Type B pancreatic cell (in vitro differentiated cells): ENCODE results near the gene EPB41L2. TPM values are rescaled to one million over a fixed set of nuclear protein-coding genes. Genes with fewer than 3 reads are reported as not detected.

Experiments
- DNase-seq: peaks from one replicate; pipeline ENCODE4 v3.0.0; 2021; ENCODE audit warnings: mixed read lengths; ENCODE audit not compliant: unreplicated experiment; ENCODE audit errors: extremely low spot score
- H3K27ac Mint-ChIP-seq: 2 replicates; pipeline ENCODE4 v1.8.0; 2021; ENCODE audit warnings: mild to moderate bottlenecking, mixed read lengths
- H3K27me3 Mint-ChIP-seq: 2 replicates; pipeline ENCODE4 v1.8.0; 2021; ENCODE audit warnings: mixed read lengths
- H3K36me3 Mint-ChIP-seq: 2 replicates; pipeline ENCODE4 v1.8.0; 2021; ENCODE audit warnings: mixed read lengths
- H3K4me1 Mint-ChIP-seq: one replicate; pipeline ENCODE4 v1.8.0; 2021; ENCODE audit warnings: mixed read lengths; ENCODE audit not compliant: unreplicated experiment
- H3K4me3 Mint-ChIP-seq: 2 replicates; pipeline ENCODE4 v1.8.0; 2021; ENCODE audit warnings: mild to moderate bottlenecking, mixed read lengths
- H3K9me3 Mint-ChIP-seq: 2 replicates; pipeline ENCODE4 v1.8.0; 2021; ENCODE audit warnings: mixed read lengths
- total RNA-seq: library from RNA; stranded (reverse); gene quantifications from 2 replicates; pipeline ENCODE4 v1.2.1, GENCODE V29; 2021; ENCODE audit warnings: low replicate concordance
- TF ChIP-seq, protein P1 (sequence below): fragments of 200-600 bp; sonication (generic); conservative IDR thresholded peaks from 2 replicates; pipeline ENCODE4 v1.5.0; 2021; ENCODE audit warnings: antibody characterized with exemption, mild to moderate bottlenecking

The EPB41L2 gene
- total RNA-seq, 1 donor from 2014 or later, result 74.8 TPM

DNA sequence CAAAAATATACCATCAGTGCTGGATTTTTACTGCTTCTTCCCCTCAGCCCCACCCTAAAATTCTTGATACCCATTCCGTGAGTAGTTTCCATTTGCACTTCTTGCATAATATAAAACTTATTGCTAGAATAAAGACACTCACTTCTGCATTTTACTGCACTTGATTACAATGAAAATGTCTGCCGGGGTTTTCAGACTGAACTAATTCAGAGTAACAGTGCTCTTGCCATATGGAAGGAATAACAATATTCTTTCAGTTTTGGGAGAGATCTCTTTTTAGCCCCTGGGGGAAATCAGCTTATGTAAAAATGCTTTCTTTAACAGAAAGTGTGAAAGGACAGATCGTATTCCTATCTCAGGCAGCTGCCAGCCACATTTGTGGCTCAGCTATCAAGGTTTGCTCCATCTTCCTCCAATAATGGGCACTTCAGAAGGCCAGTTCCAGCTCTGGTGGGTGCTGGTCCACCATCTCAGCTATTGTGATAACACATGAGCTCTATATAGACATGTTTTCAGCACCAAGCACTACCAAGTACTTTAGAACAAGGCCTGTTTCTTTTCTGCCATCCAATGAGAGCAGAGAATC is 226.9 kb downstream of the EPB41L2 start:
- H3K4me1 Mint-ChIP-seq, result peaks cover 4% of the 10 kb centered on the region
- TF ChIP-seq, protein P1, sequence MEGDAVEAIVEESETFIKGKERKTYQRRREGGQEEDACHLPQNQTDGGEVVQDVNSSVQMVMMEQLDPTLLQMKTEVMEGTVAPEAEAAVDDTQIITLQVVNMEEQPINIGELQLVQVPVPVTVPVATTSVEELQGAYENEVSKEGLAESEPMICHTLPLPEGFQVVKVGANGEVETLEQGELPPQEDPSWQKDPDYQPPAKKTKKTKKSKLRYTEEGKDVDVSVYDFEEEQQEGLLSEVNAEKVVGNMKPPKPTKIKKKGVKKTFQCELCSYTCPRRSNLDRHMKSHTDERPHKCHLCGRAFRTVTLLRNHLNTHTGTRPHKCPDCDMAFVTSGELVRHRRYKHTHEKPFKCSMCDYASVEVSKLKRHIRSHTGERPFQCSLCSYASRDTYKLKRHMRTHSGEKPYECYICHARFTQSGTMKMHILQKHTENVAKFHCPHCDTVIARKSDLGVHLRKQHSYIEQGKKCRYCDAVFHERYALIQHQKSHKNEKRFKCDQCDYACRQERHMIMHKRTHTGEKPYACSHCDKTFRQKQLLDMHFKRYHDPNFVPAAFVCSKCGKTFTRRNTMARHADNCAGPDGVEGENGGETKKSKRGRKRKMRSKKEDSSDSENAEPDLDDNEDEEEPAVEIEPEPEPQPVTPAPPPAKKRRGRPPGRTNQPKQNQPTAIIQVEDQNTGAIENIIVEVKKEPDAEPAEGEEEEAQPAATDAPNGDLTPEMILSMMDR, result no peak
- H3K36me3 Mint-ChIP-seq, result no peaks in the 10 kb centered on the region
- no peak overlapping the region for H3K27ac Mint-ChIP-seq
- no peaks in the 10 kb centered on the region for H3K27me3 Mint-ChIP-seq
- no peak overlapping the region for H3K4me3 Mint-ChIP-seq
- no peak for DNase-seq
- peaks cover 7% of the 10 kb centered on the region for H3K9me3 Mint-ChIP-seq

DNA sequence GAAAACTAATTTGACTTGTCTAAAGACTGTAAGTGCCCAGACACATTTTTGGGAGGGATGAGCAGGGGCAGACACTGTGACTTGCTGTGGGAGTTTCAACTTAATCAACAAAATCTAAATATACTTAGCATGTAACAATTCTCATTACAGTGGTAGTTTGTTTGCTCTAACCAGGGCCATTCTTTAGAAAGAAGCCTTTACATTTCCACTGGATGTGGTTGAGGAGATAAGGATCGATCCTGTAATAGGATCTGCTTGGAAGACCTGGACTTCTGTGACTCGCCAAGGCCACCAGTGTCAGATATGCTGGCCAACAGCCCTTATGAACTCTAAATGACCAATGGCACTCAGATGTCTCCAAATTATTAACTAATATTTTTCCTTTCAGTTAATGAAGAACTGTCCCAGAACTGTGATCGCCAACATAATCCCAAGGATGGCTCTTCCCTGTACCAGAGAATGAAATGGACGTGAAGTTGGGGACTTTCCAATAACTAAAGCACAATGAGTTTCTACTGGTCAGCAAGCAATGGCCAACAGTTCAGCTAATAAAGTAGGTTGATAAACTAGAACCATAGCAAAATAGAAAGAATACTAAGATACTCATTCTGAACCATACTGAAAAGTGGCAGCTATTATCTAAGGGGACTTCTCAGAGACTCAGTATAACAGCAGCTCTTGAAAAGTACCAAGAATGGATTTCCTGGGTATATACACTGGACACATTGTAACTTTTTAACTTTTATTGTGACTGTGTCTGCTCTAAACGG is 228.4 kb downstream of the EPB41L2 start:
- no peak overlapping the region for H3K4me3 Mint-ChIP-seq
- peaks cover 7% of the 10 kb centered on the region for H3K9me3 Mint-ChIP-seq
- TF ChIP-seq, protein P1, result no peak
- DNase-seq, result no peak
- peaks cover 4% of the 10 kb centered on the region for H3K4me1 Mint-ChIP-seq
- H3K36me3 Mint-ChIP-seq, result no peaks in the 10 kb centered on the region
- no peak overlapping the region for H3K27ac Mint-ChIP-seq
- H3K27me3 Mint-ChIP-seq, result no peaks in the 10 kb centered on the region

DNA sequence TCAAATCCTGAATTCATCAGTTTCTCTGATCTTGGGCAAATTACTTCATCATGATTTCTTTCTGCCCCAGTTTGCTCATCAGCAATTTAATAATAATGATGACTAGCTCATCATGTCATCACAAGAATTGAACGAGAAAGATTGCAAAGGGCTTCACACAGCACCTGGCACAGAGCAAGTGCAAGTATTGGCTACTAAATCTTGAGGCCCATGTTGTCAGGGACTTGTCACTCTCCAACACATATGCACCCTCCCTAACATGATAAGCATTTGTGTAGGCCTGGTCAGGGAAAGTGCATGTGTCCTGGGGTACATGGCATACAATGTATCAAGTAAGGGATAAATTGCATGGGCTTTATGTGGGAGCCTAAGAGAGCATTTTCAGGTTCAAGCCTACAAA is 229.5 kb downstream of the EPB41L2 start:
- TF ChIP-seq, protein P1, result no peak
- peaks cover 7% of the 10 kb centered on the region for H3K9me3 Mint-ChIP-seq
- H3K27me3 Mint-ChIP-seq, result no peaks in the 10 kb centered on the region
- H3K4me1 Mint-ChIP-seq, result no peaks in the 10 kb centered on the region
- DNase-seq, result no peak
- H3K36me3 Mint-ChIP-seq, result no peaks in the 10 kb centered on the region
- no peak overlapping the region for H3K27ac Mint-ChIP-seq
- no peak overlapping the region for H3K4me3 Mint-ChIP-seq

GRCh38 chr6:130831607-130832006 is 231.4 kb downstream of the EPB41L2 start:
- no peak for DNase-seq
- Mint-ChIP-seq H3K9me3 (peaks cover 7% of the 10 kb centered on the region), H3K36me3 (no peaks in the 10 kb centered on the region), H3K27ac (no peak overlapping the region), H3K4me1 (no peaks in the 10 kb centered on the region), H3K27me3 (no peaks in the 10 kb centered on the region), H3K4me3 (no peak overlapping the region)
- TF ChIP-seq, protein P1, result no peak

DNA sequence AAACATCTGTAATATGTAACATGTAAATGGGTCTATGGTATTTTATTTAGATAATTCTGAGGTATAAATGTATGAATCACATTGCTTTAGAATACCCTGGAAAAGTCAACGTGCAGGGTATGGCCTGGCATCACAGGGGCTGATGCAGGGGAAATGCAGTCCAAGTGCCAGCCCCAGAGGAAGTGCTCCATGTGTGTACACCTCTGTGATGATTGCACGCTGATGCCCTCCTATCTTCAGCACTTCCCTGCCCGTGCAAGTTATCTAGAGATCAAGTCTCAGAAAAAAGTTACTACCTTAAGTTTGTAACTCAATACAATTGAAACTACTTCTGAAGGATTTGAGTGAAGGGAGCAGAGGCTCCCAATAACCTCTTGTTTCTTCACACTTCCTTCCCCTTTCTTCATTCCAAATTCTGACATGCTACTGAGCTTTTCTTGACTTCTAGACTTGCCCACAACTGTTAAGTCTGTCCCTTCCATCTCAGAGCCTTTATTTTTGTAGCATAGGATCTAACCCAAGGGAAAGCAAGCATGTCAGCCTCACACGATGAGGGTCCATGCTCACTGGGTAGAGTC is 233.6 kb downstream of the EPB41L2 start:
- no peak overlapping the region for H3K4me3 Mint-ChIP-seq
- peaks cover 7% of the 10 kb centered on the region for H3K9me3 Mint-ChIP-seq
- no peaks in the 10 kb centered on the region for H3K36me3 Mint-ChIP-seq
- no peaks in the 10 kb centered on the region for H3K4me1 Mint-ChIP-seq
- H3K27ac Mint-ChIP-seq, result no peak overlapping the region
- no peak for DNase-seq
- TF ChIP-seq, protein P1, result no peak
- peaks cover 6% of the 10 kb centered on the region for H3K27me3 Mint-ChIP-seq
